A549 (cell line): ENCODE measurements around the gene RPN1. TPM values are rescaled to one million over a fixed set of nuclear protein-coding genes. Genes with fewer than 3 reads are reported as not detected.

Source experiments
- ATAC-seq, 2 experiments: fragments of 200-7000 bp in 1 of 2; fragments of >200 bp in 1 of 2; cut with Nextera tagmentation in 1 of 2; cut with Tn5 transposase in 1 of 2; 3 replicates each; pipeline versions ENCODE4 v1.8.0 to v1.9.1; 2018 to 2020; ENCODE audit warnings: mild to moderate bottlenecking in 1 of 2, moderate library complexity in 1 of 2
- CTCF ChIA-PET: fragments of 300-600 bp; sonication (Branson Sonifier 250); formaldehyde crosslinking; extraction: SDS; loops from one replicate; lab custom pipeline; 2021; ENCODE audit warnings: antibody characterized with exemption, inconsistent platforms; lab: Yijun Ruan, JAX
- POLR2A ChIA-PET: fragments of 350-600 bp; formaldehyde crosslinking; extraction: SDS; loops from one replicate; lab custom pipeline; 2021; ENCODE audit warnings: antibody characterized with exemption, inconsistent platforms; lab: Yijun Ruan, JAX
- DNase-seq, 2 experiments: peaks; one replicate each; pipeline versions ENCODE4 v3.0.0 to v3.0.0-alpha.2; 2011 to 2016; ENCODE audit warnings: low read depth in 1 of 2, low spot score in 1 of 2
- FAIRE-seq: peaks from 2 replicates; lab custom pipeline; 2011; peaks lifted over from hg19 to GRCh38; lab: Jason Lieb, UNC
- H3K27ac ChIP-seq, 2 experiments: fragments of >200 bp; sonication (Bioruptor Twin); formaldehyde crosslinking; 3 replicates each; pipeline ENCODE4 v1.5.1; 2016 to 2017
- H3K4me1 ChIP-seq: fragments of >200 bp; sonication (Bioruptor Twin); formaldehyde crosslinking; 3 replicates; pipeline ENCODE4 v1.6.1; 2016
- H3K4me2 ChIP-seq: fragments of >200 bp; sonication (Bioruptor Twin); formaldehyde crosslinking; 3 replicates; pipeline ENCODE4 v1.6.1; 2016
- H3K4me3 ChIP-seq: fragments of >200 bp; sonication (Bioruptor Twin); formaldehyde crosslinking; 3 replicates; pipeline ENCODE4 v1.5.1; 2016
- H3K9me3 ChIP-seq: fragments of >200 bp; sonication (Bioruptor Twin); formaldehyde crosslinking; 3 replicates; pipeline ENCODE4 v1.6.1; 2016
- BHLHE40 ChIP-seq: IDR thresholded peaks from 2 replicates; pipeline ENCODE4 v1.6.1; 2012; ENCODE audit warnings: low read depth, low read length, inconsistent platforms
- EHF ChIP-seq: fragments of 250-450 bp; sonication (Bioruptor Pico); IDR thresholded peaks from 2 replicates; pipeline ENCODE4 v1.5.0; 2020; ENCODE audit warnings: mild to moderate bottlenecking
- FOXS1 ChIP-seq: fragments of 250-450 bp; sonication (Bioruptor Pico); IDR thresholded peaks from 2 replicates; pipeline ENCODE4 v1.5.0; 2020; ENCODE audit warnings: mild to moderate bottlenecking, moderate library complexity
- GATA3 ChIP-seq: IDR thresholded peaks from 2 replicates; pipeline ENCODE4 v1.6.1; 2012; ENCODE audit warnings: borderline replicate concordance
- HEYL ChIP-seq: fragments of 250-450 bp; sonication (Bioruptor Pico); IDR thresholded peaks from 2 replicates; pipeline ENCODE4 v1.8.0; 2021; ENCODE audit warnings: mild to moderate bottlenecking, moderate library complexity
- HOXA7 ChIP-seq: fragments of 250-450 bp; sonication (Bioruptor Pico); IDR thresholded peaks from 2 replicates; pipeline ENCODE4 v1.5.0; 2020; ENCODE audit warnings: mild to moderate bottlenecking, moderate library complexity
- JUN ChIP-seq, 2 experiments: fragments of >200 bp; sonication (Bioruptor Twin); formaldehyde crosslinking; IDR thresholded peaks; 2 replicates in 1 of 2; 3 replicates in 1 of 2; pipeline ENCODE4 v1.6.1; 2016 to 2017
- KDM1A ChIP-seq: fragments of 200-600 bp; sonication (generic); IDR thresholded peaks from 2 replicates; pipeline ENCODE4 v1.6.1; 2016; ENCODE audit warnings: low read depth, mild to moderate bottlenecking
- MAZ ChIP-seq: fragments of 150-350 bp; IDR thresholded peaks from 2 replicates; pipeline ENCODE4 v1.6.1; 2014; ENCODE audit warnings: antibody characterized with exemption, low read depth, low read length, borderline replicate concordance
- NFE2L2 ChIP-seq: fragments of 150-350 bp; conservative IDR thresholded peaks from 2 replicates; pipeline ENCODE4 v1.6.1; 2014; ENCODE audit warnings: low read length
- NPAS2 ChIP-seq: fragments of 250-450 bp; sonication (Bioruptor Pico); IDR thresholded peaks from 2 replicates; pipeline ENCODE4 v1.8.0; 2022; ENCODE audit warnings: mild to moderate bottlenecking, moderate library complexity, borderline replicate concordance
- NR3C1 ChIP-seq: fragments of >200 bp; sonication (Bioruptor Twin); formaldehyde crosslinking; IDR thresholded peaks from 3 replicates; pipeline ENCODE4 v1.6.1; 2017
- PHF8 ChIP-seq: fragments of 200-600 bp; sonication (generic); IDR thresholded peaks from 2 replicates; pipeline ENCODE4 v1.6.1; 2016; ENCODE audit warnings: low read depth, mild to moderate bottlenecking, antibody characterized with exemption, moderate library complexity, borderline replicate concordance
- POLR2A ChIP-seq: IDR thresholded peaks from 2 replicates; pipeline ENCODE4 v1.6.1; 2012; ENCODE audit warnings: mild to moderate bottlenecking, low read length
- RFX5 ChIP-seq: fragments of 450-650 bp; IDR thresholded peaks from 2 replicates; pipeline ENCODE4 v1.7.1; 2014; ENCODE audit warnings: antibody characterized with exemption, mild to moderate bottlenecking, moderate library complexity
- RNF2 ChIP-seq: fragments of 200-600 bp; sonication (generic); IDR thresholded peaks from 2 replicates; pipeline ENCODE4 v1.6.1; 2016; ENCODE audit warnings: low read depth, mild to moderate bottlenecking, antibody characterized with exemption, moderate library complexity, borderline replicate concordance
- SMC3 ChIP-seq: fragments of >200 bp; sonication (Bioruptor Twin); formaldehyde crosslinking; IDR thresholded peaks from 3 replicates; pipeline ENCODE4 v1.6.1; 2018; ENCODE audit warnings: inconsistent platforms
- SREBF2 ChIP-seq: fragments of 450-650 bp; IDR thresholded peaks from 2 replicates; pipeline ENCODE4 v1.6.1; 2014; ENCODE audit warnings: mild to moderate bottlenecking, moderate library complexity
- TFCP2L1 ChIP-seq: fragments of 250-450 bp; sonication (Bioruptor Pico); IDR thresholded peaks from 2 replicates; pipeline ENCODE4 v1.5.0; 2021; ENCODE audit warnings: mild to moderate bottlenecking
- ZC3H11A ChIP-seq: fragments of 450-650 bp; IDR thresholded peaks from 2 replicates; pipeline ENCODE4 v1.6.1; 2014; ENCODE audit warnings: antibody characterized with exemption, mild to moderate bottlenecking
- WGBS: methylation state at CpG from one replicate; pipeline ENCODE4 v1.1.6; 2017; ENCODE audit errors: missing lambda C conversion rate; 5-methylcytosine and 5-hydroxymethylcytosine counted together
- polyA plus RNA-seq, 4 experiments: library from polyadenylated mRNA; depleted of rRNA in 3 of 4; stranded (reverse); fragments of >200 nt; fragmentation: RNase III in 1 of 4; extraction: RNeasy Plus Mini Kit Qiagen cat#74134 plus additional on column Dnase treatment in 1 of 4; gene quantifications; 2 replicates in 3 of 4; 3 replicates in 1 of 4; pipeline ENCODE4 v1.2.3, GENCODE V29; 2011 to 2017
- TF ChIP-seq, protein P1 (sequence below): IDR thresholded peaks from 2 replicates; pipeline ENCODE4 v1.6.1; 2012
- TF ChIP-seq, protein P2 (sequence below): IDR thresholded peaks from 2 replicates; pipeline ENCODE4 v1.6.1; 2012; ENCODE audit warnings: low read depth, borderline replicate concordance
- TF ChIP-seq, protein P3 (sequence below): fragments of >200 bp; sonication (Bioruptor Twin); formaldehyde crosslinking; IDR thresholded peaks from 2 replicates; pipeline ENCODE4 v1.6.1; 2016
- TF ChIP-seq, protein P4 (sequence below): fragments of 150-350 bp; IDR thresholded peaks from 2 replicates; pipeline ENCODE4 v1.6.1; 2014; ENCODE audit warnings: low read depth, mild to moderate bottlenecking, low read length
- TF ChIP-seq, protein P5 (sequence below): fragments of 450-650 bp; IDR thresholded peaks from 2 replicates; pipeline ENCODE4 v1.6.1; 2014; ENCODE audit warnings: antibody characterized with exemption

Gene RPN1
- polyA plus RNA-seq, 2 of the 4 experiments (the other 2 are of a cell fraction) = 145 to 279 TPM

DNA sequence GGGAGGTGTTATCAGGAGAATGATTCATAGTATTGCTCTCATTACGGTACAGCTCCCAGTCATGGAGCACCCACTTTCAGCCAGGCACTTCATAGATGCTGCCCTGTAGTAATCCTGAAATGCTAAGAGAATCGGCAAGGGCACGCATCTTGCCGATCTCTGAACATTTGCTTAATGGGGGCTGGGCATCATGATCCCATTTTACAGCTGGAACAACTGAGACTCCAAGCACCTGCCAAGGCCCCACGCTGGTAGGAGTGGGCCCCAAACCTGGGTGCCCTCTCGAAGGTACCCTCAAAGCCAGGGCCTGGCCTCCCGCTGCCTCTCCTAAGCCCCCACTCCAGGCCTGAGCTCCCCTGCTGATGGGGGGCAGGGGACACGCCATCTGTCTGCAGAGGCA lies 47.3 kb downstream of the RPN1 start:
- POLR2A ChIA-PET = no interaction called here

DNA sequence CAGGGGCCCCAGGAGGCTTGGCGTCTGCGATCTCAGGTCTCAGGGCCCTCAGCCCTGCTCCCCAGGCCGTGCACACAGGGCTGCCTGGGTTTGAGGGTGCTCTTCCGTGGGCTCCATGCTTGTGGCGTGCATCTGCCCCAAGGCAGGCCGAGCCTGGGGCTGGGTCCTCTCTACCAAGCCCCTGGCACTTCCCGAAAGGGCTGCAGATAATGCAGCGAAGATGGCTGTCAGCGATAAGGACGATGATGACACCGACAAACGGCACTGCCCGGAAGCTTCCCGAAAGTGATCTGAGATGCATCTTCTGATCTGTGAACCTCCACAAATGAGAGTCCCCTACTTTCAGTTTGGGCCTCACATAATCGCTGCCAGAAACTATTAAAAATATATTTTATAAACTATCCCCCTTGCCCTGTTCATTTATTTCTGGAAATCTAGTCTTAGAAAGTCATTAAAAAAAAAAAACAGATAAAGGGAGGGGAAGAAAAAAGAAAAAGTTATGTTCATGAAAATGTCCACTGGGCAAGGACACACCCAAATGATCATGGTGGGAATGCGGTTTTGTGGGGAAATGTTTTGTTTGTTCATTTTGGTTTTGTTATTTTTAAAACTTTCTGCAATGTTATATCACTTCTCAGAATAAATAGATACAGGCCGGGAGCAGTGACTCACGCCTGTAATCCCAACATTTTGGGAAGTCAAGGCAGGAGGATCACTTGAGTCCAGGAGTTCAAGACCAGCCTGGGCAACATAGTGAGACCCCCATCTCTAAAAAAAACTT lies 51.5 kb downstream of the RPN1 start:
- no peak for ATAC-seq
- CTCF ChIA-PET = interaction anchor here (0.6 to 4.1 kb wide), 3 partner anchors 9 to 196 kb away, joined by 3 to 19 read pairs (median 3); no protein-coding TSS in a partner anchor
- POLR2A ChIA-PET = no interaction called here
- H3K4me2 ChIP-seq = no peak overlapping the region
- no peak for FAIRE-seq
- 64% methylated on average over 10 of the region's 18 CpGs for WGBS
- no peak overlapping the region for H3K27ac ChIP-seq
- no peaks in the 10 kb centered on the region for H3K4me1 ChIP-seq
- no peak overlapping the region for H3K4me3 ChIP-seq
- DNase-seq = no peak
- no peaks in the 10 kb centered on the region for H3K9me3 ChIP-seq
- TF ChIP-seq PHF8 = no peak
- TF ChIP-seq NPAS2 (CRISPR knock-in tag) = no peak
- TF ChIP-seq KDM1A = no peak
- no peak for TF ChIP-seq MAZ

More for the DNA sequence above, 47.3 kb downstream of the RPN1 start:
- no peak for TF ChIP-seq HOXA7
- CTCF ChIA-PET = interaction anchor here (0.7 to 1.6 kb wide), 7 partner anchors 9 to 246 kb away, joined by 3 to 8 read pairs (median 3); no protein-coding TSS in a partner anchor
- ATAC-seq (no peak), FAIRE-seq (no peak), DNase-seq (no peak)
- Histone ChIP-seq H3K4me2 (no peak overlapping the region), H3K27ac (no peak overlapping the region), H3K9me3 (no peaks in the 10 kb centered on the region), H3K4me1 (no peaks in the 10 kb centered on the region), H3K4me3 (no peak overlapping the region)
- WGBS = 80% methylated on average over 1 of the region's 8 CpGs

DNA sequence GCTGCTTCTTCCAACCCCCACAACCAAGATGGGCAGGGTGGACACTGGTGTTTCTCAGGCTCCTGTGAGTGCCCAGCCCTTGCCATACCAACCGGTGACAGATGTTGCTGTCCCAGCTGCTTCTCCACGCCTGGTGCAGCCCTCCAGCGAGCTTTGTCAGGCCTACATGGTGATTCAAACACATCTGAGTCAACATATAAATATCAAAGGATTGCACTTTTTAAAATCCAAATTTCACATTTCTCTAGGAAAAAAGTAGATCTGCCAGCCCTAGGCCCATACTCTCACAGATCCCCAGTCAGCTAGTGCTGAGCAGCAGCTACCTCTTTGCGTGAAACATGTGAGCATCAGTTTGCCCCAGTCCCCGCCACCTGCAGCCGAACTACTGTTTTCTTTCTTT lies 52.7 kb downstream of the RPN1 start:
- Histone ChIP-seq H3K4me3 (no peak overlapping the region), H3K27ac (no peak overlapping the region), H3K9me3 (no peaks in the 10 kb centered on the region), H3K4me1 (no peaks in the 10 kb centered on the region), H3K4me2 (no peak overlapping the region)
- TF ChIP-seq HOXA7 (no peak), MAZ (no peak), EHF (CRISPR knock-in tag) (no peak), ZC3H11A (no peak), SMC3 (no peak), HEYL (CRISPR knock-in tag) (no peak), NFE2L2 (no peak), BHLHE40 (no peak), RNF2 (no peak), JUN (IDR thresholded peaks at IDR 0.05) (no peak)
- TF ChIP-seq, protein P1, sequence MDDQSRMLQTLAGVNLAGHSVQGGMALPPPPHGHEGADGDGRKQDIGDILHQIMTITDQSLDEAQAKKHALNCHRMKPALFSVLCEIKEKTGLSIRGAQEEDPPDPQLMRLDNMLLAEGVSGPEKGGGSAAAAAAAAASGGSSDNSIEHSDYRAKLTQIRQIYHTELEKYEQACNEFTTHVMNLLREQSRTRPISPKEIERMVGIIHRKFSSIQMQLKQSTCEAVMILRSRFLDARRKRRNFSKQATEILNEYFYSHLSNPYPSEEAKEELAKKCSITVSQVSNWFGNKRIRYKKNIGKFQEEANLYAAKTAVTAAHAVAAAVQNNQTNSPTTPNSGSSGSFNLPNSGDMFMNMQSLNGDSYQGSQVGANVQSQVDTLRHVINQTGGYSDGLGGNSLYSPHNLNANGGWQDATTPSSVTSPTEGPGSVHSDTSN = no peak
- TF ChIP-seq, protein P2, sequence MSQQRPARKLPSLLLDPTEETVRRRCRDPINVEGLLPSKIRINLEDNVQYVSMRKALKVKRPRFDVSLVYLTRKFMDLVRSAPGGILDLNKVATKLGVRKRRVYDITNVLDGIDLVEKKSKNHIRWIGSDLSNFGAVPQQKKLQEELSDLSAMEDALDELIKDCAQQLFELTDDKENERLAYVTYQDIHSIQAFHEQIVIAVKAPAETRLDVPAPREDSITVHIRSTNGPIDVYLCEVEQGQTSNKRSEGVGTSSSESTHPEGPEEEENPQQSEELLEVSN = no peak
- TF ChIP-seq, protein P3, sequence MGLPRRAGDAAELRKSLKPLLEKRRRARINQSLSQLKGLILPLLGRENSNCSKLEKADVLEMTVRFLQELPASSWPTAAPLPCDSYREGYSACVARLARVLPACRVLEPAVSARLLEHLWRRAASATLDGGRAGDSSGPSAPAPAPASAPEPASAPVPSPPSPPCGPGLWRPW = no peak
- no peak for FAIRE-seq
- no peak for DNase-seq
- ChIA-PET POLR2A (no interaction called here), CTCF (interaction anchor here (2.4 to 4.1 kb wide), 2 partner anchors 10 to 13 kb away, joined by 11 to 19 read pairs; no protein-coding TSS in a partner anchor)
- no peak; a peak in 1 of 6 replicates for ATAC-seq
- 81% methylated on average over 5 of the region's 6 CpGs for WGBS

DNA sequence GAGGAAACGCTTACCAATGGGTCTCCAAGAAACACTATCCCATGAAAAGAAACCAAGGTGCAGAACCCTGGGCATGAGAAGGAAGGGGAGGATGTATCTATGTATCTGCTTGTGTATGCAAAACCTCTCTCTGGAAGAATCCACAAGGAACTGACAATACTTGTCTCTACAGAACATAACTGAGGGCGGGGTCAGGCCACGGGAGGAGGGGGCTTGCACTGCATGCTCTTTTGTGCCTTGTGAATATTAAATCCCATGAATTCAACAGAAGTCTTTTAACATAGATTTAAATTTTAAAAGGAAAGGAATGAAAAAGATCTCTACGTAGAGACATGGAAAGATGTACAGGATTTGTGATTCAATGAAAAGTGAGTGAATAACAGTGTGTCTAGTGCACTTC lies 57.8 kb downstream of the RPN1 start:
- CTCF ChIA-PET = interaction anchor here (1.2 kb wide), 1 partner anchor 16 kb away, joined by 4 read pairs; no protein-coding TSS in a partner anchor
- no peak overlapping the region for H3K4me2 ChIP-seq
- TF ChIP-seq POLR2A (no peak), ZC3H11A (no peak), NR3C1 (no peak), GATA3 (no peak), RFX5 (no peak), KDM1A (no peak), FOXS1 (CRISPR knock-in tag) (no peak), SMC3 (no peak), SREBF2 (no peak), TFCP2L1 (CRISPR knock-in tag) (no peak)
- TF ChIP-seq, protein P4, sequence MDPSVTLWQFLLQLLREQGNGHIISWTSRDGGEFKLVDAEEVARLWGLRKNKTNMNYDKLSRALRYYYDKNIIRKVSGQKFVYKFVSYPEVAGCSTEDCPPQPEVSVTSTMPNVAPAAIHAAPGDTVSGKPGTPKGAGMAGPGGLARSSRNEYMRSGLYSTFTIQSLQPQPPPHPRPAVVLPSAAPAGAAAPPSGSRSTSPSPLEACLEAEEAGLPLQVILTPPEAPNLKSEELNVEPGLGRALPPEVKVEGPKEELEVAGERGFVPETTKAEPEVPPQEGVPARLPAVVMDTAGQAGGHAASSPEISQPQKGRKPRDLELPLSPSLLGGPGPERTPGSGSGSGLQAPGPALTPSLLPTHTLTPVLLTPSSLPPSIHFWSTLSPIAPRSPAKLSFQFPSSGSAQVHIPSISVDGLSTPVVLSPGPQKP = no peak
- TF ChIP-seq, protein P1 = no peak
- TF ChIP-seq, protein P5, sequence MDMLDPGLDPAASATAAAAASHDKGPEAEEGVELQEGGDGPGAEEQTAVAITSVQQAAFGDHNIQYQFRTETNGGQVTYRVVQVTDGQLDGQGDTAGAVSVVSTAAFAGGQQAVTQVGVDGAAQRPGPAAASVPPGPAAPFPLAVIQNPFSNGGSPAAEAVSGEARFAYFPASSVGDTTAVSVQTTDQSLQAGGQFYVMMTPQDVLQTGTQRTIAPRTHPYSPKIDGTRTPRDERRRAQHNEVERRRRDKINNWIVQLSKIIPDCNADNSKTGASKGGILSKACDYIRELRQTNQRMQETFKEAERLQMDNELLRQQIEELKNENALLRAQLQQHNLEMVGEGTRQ = no peak

More for the DNA sequence above, 57.8 kb downstream of the RPN1 start:
- 62% methylated on average over 4 of the region's 4 CpGs for WGBS
- Histone ChIP-seq H3K4me1 (no peaks in the 10 kb centered on the region), H3K9me3 (no peaks in the 10 kb centered on the region), H3K27ac (no peak overlapping the region), H3K4me3 (no peak overlapping the region)
- FAIRE-seq = no peak
- ATAC-seq = no peak
- no peak for DNase-seq
- POLR2A ChIA-PET = no interaction called here
